ENCODE results near the gene TSPEAR.

TSPEAR gene

GRCh38 chr21:44478124-44478800 is 233.1 kb downstream of the TSPEAR start:
- no peak for DNase-seq

- DNase-seq: no peak
These were observed 233.7 kb downstream of the TSPEAR start for GRCh38 chr21:44477712-44478111.

- no peak for DNase-seq
These were observed 234.2 kb downstream of the TSPEAR start for GRCh38 chr21:44477131-44477530.

GRCh38 chr21:44475266-44475845 is 236.0 kb downstream of the TSPEAR start:
- DNase-seq: no peak

GRCh38 chr21:44473915-44474555 is 237.3 kb downstream of the TSPEAR start:
- DNase-seq: no peak

GRCh38 chr21:44471996-44472395 is 239.4 kb downstream of the TSPEAR start:
- DNase-seq: no peak

GRCh38 chr21:44471341-44471740 is 240.0 kb downstream of the TSPEAR start:
- DNase-seq: no peak

- DNase-seq: no peak
These were observed 243.5 kb downstream of the TSPEAR start for GRCh38 chr21:44467859-44468195.

GRCh38 chr21:44466996-44467858 is 244.1 kb downstream of the TSPEAR start:
- no peak for DNase-seq

- DNase-seq: no peak
These were observed 244.9 kb downstream of the TSPEAR start for GRCh38 chr21:44466351-44466954.

- no peak for DNase-seq
These were observed 247.0 kb downstream of the TSPEAR start for GRCh38 chr21:44464351-44464750.

- DNase-seq: no peak
These were observed 247.6 kb downstream of the TSPEAR start for GRCh38 chr21:44463724-44464123.

- no peak for DNase-seq
These were observed 248.6 kb downstream of the TSPEAR start for GRCh38 chr21:44462834-44463200.

GRCh38 chr21:44462086-44462833 is 249.1 kb downstream of the TSPEAR start:
- DNase-seq: no peak

GRCh38 chr21:44461464-44462001 is 249.8 kb downstream of the TSPEAR start:
- DNase-seq: no peak

GRCh38 chr21:44461005-44461404 is 250.4 kb downstream of the TSPEAR start:
- no peak for DNase-seq

GRCh38 chr21:44460441-44460755 is 251.0 kb downstream of the TSPEAR start:
- no peak for DNase-seq

GRCh38 chr21:44459712-44460440 is 251.5 kb downstream of the TSPEAR start:
- no peak for DNase-seq

GRCh38 chr21:44458971-44459711 is 252.2 kb downstream of the TSPEAR start:
- no peak for DNase-seq

GRCh38 chr21:44456915-44457736 is 254.2 kb downstream of the TSPEAR start:
- no peak for DNase-seq
